Brain microvascular endothelial cell (primary cell): ENCODE measurements around the gene ARMC12.

Experiments
- DNase-seq: peaks from one replicate; pipeline ENCODE4 v3.0.0-alpha.2; 2020
- H3K27ac ChIP-seq: fragments of 250-450 bp; sonication (Bioruptor Pico); 2 replicates; pipeline ENCODE4 v1.5.1; 2020; ENCODE audit warnings: mild to moderate bottlenecking, moderate library complexity
- H3K27me3 ChIP-seq: fragments of 250-450 bp; sonication (Bioruptor Pico); replicated peaks from 2 replicates; pipeline ENCODE4 v1.5.1; 2020; ENCODE audit warnings: mild to moderate bottlenecking
- H3K36me3 ChIP-seq: fragments of 250-450 bp; sonication (Bioruptor Pico); replicated peaks from 2 replicates; pipeline ENCODE4 v1.5.1; 2020; ENCODE audit warnings: mild to moderate bottlenecking
- H3K4me3 ChIP-seq: 2 replicates; pipeline ENCODE4 v1.5.1; 2011; ENCODE audit warnings: low read depth, mild to moderate bottlenecking, control low read depth, low read length, moderate library complexity
- in situ Hi-C: cut with HindIII; loops from 2 replicates; pipeline ENCODE4 v1.10.0; 2017; ENCODE audit warnings: low sequenced_read_pairs, low pct_ligation_motif_present
- TF ChIP-seq, protein P1 (sequence below): IDR thresholded peaks from 2 replicates; pipeline ENCODE4 v1.5.1; 2011; ENCODE audit warnings: low read depth, mild to moderate bottlenecking, moderate library complexity, low read length, control low read depth, inconsistent platforms; ENCODE audit errors: missing control alignments

Gene ARMC12

DNA sequence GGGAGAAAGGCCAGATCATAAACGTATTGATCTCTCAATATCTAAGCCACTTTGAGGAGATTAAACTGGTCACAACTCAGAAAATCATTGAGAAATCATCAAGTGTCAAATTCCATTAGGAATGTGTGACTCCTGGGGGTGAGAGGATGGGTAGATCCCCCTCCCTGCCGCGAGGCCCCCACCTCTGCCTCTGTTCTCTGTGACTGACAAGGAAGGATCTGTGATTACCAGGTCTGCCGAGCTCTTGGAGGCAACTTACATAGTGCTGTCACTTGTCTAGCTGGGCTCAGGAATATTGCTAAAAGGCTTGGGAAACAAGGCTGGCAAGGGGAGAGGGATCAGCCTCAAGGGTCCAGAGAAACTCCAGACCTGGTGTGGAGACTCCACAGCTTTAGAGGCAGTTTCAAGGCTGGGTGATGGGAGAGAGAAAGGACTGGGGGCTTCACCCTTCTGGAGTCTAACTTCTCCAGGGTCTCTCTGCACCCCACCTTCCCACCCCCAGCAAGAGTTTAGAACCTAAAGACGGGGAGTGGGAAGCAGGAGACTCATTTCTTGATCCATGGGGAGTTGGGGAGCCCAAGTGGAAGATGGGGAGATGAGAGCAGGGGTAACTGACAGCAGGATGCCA, 11.6 kb upstream of the ARMC12 start:
- TF ChIP-seq, protein P1, sequence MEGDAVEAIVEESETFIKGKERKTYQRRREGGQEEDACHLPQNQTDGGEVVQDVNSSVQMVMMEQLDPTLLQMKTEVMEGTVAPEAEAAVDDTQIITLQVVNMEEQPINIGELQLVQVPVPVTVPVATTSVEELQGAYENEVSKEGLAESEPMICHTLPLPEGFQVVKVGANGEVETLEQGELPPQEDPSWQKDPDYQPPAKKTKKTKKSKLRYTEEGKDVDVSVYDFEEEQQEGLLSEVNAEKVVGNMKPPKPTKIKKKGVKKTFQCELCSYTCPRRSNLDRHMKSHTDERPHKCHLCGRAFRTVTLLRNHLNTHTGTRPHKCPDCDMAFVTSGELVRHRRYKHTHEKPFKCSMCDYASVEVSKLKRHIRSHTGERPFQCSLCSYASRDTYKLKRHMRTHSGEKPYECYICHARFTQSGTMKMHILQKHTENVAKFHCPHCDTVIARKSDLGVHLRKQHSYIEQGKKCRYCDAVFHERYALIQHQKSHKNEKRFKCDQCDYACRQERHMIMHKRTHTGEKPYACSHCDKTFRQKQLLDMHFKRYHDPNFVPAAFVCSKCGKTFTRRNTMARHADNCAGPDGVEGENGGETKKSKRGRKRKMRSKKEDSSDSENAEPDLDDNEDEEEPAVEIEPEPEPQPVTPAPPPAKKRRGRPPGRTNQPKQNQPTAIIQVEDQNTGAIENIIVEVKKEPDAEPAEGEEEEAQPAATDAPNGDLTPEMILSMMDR: no peak
- H3K4me3 ChIP-seq: no peak overlapping the region

DNA sequence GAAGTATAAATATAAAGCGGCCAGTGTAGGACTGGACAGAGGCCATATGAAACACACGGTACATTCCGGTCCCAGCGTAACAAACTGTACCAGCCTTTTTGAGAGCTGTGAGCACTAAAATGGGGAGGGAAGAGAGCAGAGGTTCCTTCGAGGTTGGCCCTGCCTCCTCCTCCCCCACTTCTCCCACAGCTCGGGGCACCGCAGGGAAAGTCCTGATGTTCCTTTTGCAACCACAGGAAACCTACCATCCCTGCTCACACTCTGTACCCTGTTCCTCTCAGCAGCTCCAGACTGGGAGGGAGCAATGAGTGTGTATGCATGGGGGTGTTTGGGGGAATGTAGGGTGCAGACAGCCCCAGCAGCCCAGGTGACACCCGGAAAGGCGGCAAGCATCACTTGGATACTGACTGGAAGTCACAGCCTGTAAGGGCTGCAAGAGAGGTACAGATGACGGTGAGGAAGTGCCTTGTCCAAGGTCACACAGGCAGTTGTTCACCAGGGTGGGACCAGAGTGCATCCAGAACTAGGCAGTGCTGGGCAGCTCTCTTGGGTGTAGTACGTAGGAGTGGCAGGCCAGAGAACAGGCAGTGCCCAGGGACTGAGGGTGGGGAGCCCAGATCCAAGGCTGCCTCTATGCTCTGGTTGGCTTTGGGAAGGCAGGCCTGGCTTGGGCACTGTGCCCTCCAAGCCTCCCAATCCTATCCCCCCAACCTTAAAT, 11.0 kb upstream of the ARMC12 start:
- H3K27ac ChIP-seq: peak overlapping the region; percentile 89
- no peak overlapping the region for H3K4me3 ChIP-seq
- H3K27me3 ChIP-seq: no peaks in the 10 kb centered on the region
- DNase-seq: peak; percentile 39
- in situ Hi-C loops: no loop called here
- TF ChIP-seq, protein P1: no peak
- H3K36me3 ChIP-seq: no peaks in the 10 kb centered on the region

More for the DNA sequence above, 11.6 kb upstream of the ARMC12 start:
- in situ Hi-C loops: no loop called here
- H3K36me3 ChIP-seq: no peaks in the 10 kb centered on the region
- peak overlapping the region; percentile 89 for H3K27ac ChIP-seq
- no peak for DNase-seq
- H3K27me3 ChIP-seq: no peaks in the 10 kb centered on the region

DNA sequence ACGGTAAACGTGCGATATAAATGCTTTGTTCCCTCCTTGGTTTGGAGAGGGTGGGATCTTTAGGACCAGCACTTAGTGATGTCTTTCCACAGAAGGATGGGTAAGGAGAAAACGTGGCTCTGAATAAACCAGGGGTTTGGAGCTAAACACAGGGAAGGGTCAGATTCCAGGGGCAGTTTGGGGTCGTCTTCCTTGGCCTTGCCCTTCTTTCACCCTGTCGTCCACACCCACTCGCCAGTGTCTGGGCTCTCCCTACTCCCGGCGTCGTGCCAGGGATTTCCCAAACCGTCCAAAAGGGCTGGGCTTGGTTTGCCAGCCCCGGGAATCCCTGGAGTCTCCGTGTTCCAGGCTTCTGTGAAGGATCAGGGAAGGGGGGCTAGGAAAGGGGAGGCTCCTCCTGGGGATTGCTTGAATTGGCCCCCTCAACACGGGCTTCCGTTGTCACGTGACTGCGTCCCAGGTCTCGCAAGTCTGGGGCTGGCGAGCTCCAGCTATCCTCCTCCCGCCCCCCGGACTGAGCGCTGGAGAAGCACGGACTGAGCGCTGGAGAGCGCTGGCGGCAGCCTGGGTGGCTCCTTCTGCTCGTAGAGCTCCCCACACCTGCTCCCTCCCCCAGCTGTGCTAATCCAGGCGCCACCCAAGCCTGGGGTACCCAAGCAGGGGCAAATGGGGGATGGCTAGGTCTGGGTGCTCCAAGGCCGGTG, 9.4 kb upstream of the ARMC12 start:
- TF ChIP-seq, protein P1: peak; percentile 8
- H3K27ac ChIP-seq: peak overlapping the region; percentile 89
- no peaks in the 10 kb centered on the region for H3K27me3 ChIP-seq
- peak; percentile 54 for DNase-seq
- H3K36me3 ChIP-seq: no peaks in the 10 kb centered on the region
- H3K4me3 ChIP-seq: peak overlapping the region; percentile 48
- in situ Hi-C loops: no loop called here

DNA sequence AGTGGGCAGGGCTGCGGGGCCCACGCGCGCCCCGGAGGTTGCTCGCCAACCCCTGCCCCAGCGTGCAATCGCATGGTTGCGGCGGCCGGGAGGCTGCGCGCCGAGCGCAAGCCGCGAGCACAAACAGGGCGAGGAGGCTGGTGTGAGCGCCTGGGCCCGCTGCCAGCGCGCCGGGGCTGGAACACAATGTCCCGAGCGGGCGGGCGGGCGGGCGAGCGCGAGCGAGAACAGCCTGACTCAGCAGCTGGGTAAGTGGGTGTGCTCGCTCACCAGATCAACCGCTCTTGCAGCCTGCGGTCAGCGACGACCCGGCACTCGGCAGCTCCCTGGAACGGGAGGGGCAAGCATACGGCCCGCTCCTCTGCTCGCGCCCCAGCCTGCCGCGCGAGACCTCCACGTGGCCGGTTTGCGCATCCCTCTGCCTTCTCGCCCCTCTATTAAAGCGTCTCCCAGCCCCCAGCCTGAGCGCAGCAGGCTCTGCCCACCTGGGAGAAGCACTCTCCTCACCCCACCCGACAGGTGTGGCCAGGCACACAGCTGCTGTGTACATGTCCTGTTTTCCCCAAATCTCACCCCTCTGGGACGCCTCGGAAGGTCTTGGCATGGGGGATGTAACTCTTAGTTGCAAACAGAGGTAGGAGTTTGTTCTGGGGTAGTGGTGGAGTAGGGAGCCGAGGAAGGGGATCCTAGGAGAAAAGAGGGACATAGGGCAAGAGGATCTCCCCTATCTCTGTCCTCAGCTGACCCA, 8.7 kb upstream of the ARMC12 start:
- DNase-seq: peak; percentile 94
- TF ChIP-seq, protein P1: peak; percentile 3
- H3K27me3 ChIP-seq: no peaks in the 10 kb centered on the region
- in situ Hi-C loops: no loop called here
- peak overlapping the region; percentile 48 for H3K4me3 ChIP-seq
- peak overlapping the region; percentile 89 for H3K27ac ChIP-seq
- no peaks in the 10 kb centered on the region for H3K36me3 ChIP-seq

DNA sequence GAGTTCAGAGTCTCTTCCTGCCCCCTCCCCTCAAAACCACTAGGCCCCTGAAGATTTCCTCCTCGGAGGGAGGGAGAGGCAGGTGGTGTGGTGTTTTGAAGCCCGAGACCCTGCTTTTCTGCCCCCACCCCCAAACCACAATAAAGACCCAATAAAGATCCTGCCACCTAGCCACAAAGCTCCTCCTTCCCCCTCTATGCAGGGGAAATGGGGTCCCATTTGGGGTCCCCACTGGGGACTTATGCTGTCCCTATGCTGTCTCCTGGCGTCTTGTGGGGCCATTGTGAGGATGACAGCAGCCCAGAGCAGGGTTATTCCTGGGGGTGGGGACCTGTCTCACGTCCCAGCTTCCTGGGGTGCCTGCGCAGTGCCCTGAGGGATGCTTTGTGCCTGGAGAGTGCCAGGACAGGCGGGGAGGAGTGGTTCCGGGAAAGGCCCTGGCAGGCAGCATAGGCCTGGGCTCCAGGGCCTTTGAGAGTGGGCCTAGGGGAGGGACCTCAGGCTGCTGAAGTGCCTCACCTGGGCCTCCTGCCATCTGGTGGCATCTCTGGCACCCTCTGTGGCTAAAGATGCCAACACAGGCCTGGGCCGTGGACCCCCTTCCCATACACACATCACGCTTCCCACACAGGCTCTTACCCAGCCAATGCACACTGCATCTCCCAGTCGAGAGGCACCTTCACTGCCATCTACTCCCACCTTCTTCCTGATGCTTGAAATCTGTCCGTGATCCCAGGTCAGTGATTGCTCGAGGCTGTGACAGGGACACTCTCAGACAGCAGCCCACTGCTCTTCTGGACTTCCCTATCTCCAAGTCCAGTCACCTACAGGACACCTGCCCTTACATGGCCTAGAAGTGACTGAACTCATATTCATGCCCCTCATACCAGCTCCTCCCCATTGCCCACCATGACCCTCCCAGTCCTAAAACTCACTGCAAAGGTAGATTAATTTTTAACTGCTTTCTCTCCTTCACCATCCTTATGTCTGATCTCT, 7.9 kb upstream of the ARMC12 start:
- in situ Hi-C loops: no loop called here
- Histone ChIP-seq H3K27me3 (no peaks in the 10 kb centered on the region), H3K27ac (peak overlapping the region; percentile 76), H3K36me3 (no peaks in the 10 kb centered on the region), H3K4me3 (no peak overlapping the region)
- no peak for DNase-seq
- TF ChIP-seq, protein P1: no peak
